PC-3 (cell line): ENCODE measurements around the gene SELL. TPM values are rescaled to one million over a fixed set of nuclear protein-coding genes. Genes with fewer than 3 reads are reported as not detected.
A peak's percentile ranks its signal among the peaks of the same experiment; 100 is the strongest.

Experiments
- ATAC-seq: fragments of 200-7000 bp; cut with Tn5 transposase; 2 replicates; pipeline ENCODE4 v1.9.1; 2020; ENCODE audit warnings: mild to moderate bottlenecking, moderate library complexity
- BruUV-seq: library from RNA; stranded (reverse); fragments of 400-500 nt; replicated peaks from 2 replicates; lab custom pipeline; 2021; lab: Mats Ljungman, UMichigan
- CTCF ChIA-PET: fragments of 300-600 bp; sonication (Branson Sonifier 250); formaldehyde crosslinking; loops from one replicate; lab custom pipeline; 2022; ENCODE audit warnings: antibody characterized with exemption; lab: Charles Lee
- POLR2A ChIA-PET: fragments of 300-600 bp; sonication (Branson Sonifier 250); formaldehyde crosslinking; loops from one replicate; lab custom pipeline; 2022; ENCODE audit warnings: antibody characterized with exemption; ENCODE audit not compliant: unreplicated experiment; lab: Charles Lee
- DNase-seq: peaks from one replicate; pipeline ENCODE4 v3.0.0-alpha.2; 2015
- H2AFZ ChIP-seq: fragments of 300-600 bp; sonication (generic); 2 replicates; pipeline ENCODE4 v1.6.0; 2016; ENCODE audit warnings: antibody characterized with exemption, low read length
- H3F3A ChIP-seq: fragments of 300-600 bp; sonication (generic); one replicate; pipeline ENCODE4 v1.6.0; 2017; ENCODE audit warnings: antibody characterized with exemption, low read length, control low read depth, mild to moderate bottlenecking; ENCODE audit not compliant: unreplicated experiment
- H3K27ac ChIP-seq: fragments of 300-600 bp; sonication (generic); 2 replicates; pipeline ENCODE4 v1.5.1; 2016; ENCODE audit warnings: mild to moderate bottlenecking, low read length
- H3K27me3 ChIP-seq: fragments of 300-600 bp; sonication (generic); 2 replicates; pipeline ENCODE4 v1.6.1; 2016; ENCODE audit warnings: low read length, mixed read lengths
- H3K36me3 ChIP-seq: fragments of 300-600 bp; sonication (generic); 2 replicates; pipeline ENCODE4 v1.6.1; 2016; ENCODE audit warnings: low read depth, mixed run types, low read length, mixed read lengths
- H3K4me1 ChIP-seq: fragments of 300-600 bp; sonication (generic); 2 replicates; pipeline ENCODE4 v1.5.1; 2016; ENCODE audit warnings: low read length; ENCODE audit not compliant: insufficient read depth
- H3K4me2 ChIP-seq: fragments of 300-600 bp; sonication (generic); 2 replicates; pipeline ENCODE4 v1.6.0; 2016; ENCODE audit warnings: low read length
- H3K4me3 ChIP-seq: fragments of 300-600 bp; sonication (generic); 2 replicates; pipeline ENCODE4 v1.5.1; 2016; ENCODE audit warnings: mild to moderate bottlenecking, low read length, mixed read lengths
- H3K79me2 ChIP-seq: fragments of 300-600 bp; sonication (generic); 2 replicates; pipeline ENCODE4 v1.6.1; 2017; ENCODE audit warnings: low read length, mixed read lengths
- H3K9ac ChIP-seq: fragments of 300-600 bp; sonication (generic); 2 replicates; pipeline ENCODE4 v1.6.0; 2016; ENCODE audit warnings: mild to moderate bottlenecking, low read length
- H3K9me2 ChIP-seq: fragments of 300-600 bp; sonication (generic); replicated peaks from 2 replicates; pipeline ENCODE4 v1.6.1; 2016; ENCODE audit warnings: mixed run types, low read length, mixed read lengths
- H3K9me3 ChIP-seq: fragments of 300-600 bp; sonication (generic); 2 replicates; pipeline ENCODE4 v1.6.1; 2016; ENCODE audit warnings: low read length, mixed read lengths
- H4K20me1 ChIP-seq: fragments of 300-600 bp; sonication (generic); 2 replicates; pipeline ENCODE4 v1.6.1; 2016; ENCODE audit warnings: low read length, mixed read lengths
- EZH2 ChIP-seq: fragments of 300-600 bp; sonication (generic); IDR thresholded peaks from one replicate; pipeline ENCODE4 v1.6.1; 2017; ENCODE audit warnings: antibody characterized with exemption, mild to moderate bottlenecking, low read length; ENCODE audit not compliant: unreplicated experiment
- EZH2phosphoT487 ChIP-seq: fragments of 300-600 bp; sonication (generic); IDR thresholded peaks from 2 replicates; pipeline ENCODE4 v1.6.1; 2018; ENCODE audit warnings: mild to moderate bottlenecking, antibody characterized with exemption, low read length, borderline replicate concordance
- intact Hi-C: fragments of 100-400 bp; cut with micrococcal nuclease; formaldehyde crosslinking; loops from 2 replicates; pipeline ENCODE4 v1.9.0; 2023
- total RNA-seq: library from RNA; depleted of rRNA; stranded (reverse); fragments of >200 nt; gene quantifications from 2 replicates; pipeline ENCODE4 v1.2.3, GENCODE V29; 2014
- TF ChIP-seq, protein P1 (sequence below): fragments of 300-600 bp; sonication (generic); conservative IDR thresholded peaks from 2 replicates; pipeline ENCODE4 v1.5.1; 2017; ENCODE audit warnings: antibody characterized with exemption, low read depth, mild to moderate bottlenecking, low read length

The SELL gene
- total RNA-seq, 1 experiment from 2014 or later = 1.2 TPM

- Histone ChIP-seq H3F3A (no peaks in the 10 kb centered on the region), H4K20me1 (no peaks in the 10 kb centered on the region), H3K9me2 (no peaks in the 10 kb centered on the region), H3K79me2 (no peaks in the 10 kb centered on the region), H3K27ac (no peak overlapping the region), H3K4me3 (no peak overlapping the region), H3K4me1 (peaks cover 10% of the 10 kb centered on the region), H3K4me2 (no peak overlapping the region), H3K36me3 (no peaks in the 10 kb centered on the region), H2AFZ (peak overlapping the region; percentile 11; the same call in 1 of the 2 replicates), H3K27me3 (no peaks in the 10 kb centered on the region), H3K9me3 (no peaks in the 10 kb centered on the region), H3K9ac (no peak overlapping the region)
- BruUV-seq = no TSS peak
- POLR2A ChIA-PET = no interaction called here
- CTCF ChIA-PET = interaction anchor here (1.0 kb wide), 1 partner anchor 109 kb away, joined by 5 read pairs; no protein-coding TSS in a partner anchor
- ATAC-seq (no peak), DNase-seq (peak; percentile 12)
- intact Hi-C loops = no loop called here
- TF ChIP-seq, protein P1, sequence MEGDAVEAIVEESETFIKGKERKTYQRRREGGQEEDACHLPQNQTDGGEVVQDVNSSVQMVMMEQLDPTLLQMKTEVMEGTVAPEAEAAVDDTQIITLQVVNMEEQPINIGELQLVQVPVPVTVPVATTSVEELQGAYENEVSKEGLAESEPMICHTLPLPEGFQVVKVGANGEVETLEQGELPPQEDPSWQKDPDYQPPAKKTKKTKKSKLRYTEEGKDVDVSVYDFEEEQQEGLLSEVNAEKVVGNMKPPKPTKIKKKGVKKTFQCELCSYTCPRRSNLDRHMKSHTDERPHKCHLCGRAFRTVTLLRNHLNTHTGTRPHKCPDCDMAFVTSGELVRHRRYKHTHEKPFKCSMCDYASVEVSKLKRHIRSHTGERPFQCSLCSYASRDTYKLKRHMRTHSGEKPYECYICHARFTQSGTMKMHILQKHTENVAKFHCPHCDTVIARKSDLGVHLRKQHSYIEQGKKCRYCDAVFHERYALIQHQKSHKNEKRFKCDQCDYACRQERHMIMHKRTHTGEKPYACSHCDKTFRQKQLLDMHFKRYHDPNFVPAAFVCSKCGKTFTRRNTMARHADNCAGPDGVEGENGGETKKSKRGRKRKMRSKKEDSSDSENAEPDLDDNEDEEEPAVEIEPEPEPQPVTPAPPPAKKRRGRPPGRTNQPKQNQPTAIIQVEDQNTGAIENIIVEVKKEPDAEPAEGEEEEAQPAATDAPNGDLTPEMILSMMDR = peak; percentile 43
- TF ChIP-seq EZH2 = no peak
These were observed 16.9 kb downstream of the SELL start for GRCh38 chr1:169694304-169695075.

GRCh38 chr1:169692756-169693460 lies 18.5 kb downstream of the SELL start:
- TF ChIP-seq EZH2 (no peak), EZH2phosphoT487 (no peak)
- TF ChIP-seq, protein P1 = no peak
- H3K4me2 ChIP-seq = no peak overlapping the region
- BruUV-seq = no TSS peak
- H3K4me1 ChIP-seq = peaks cover 10% of the 10 kb centered on the region
- ATAC-seq (no peak), DNase-seq (no peak)
- H3K9me2 ChIP-seq = no peaks in the 10 kb centered on the region
- H3K9ac ChIP-seq = no peak overlapping the region
- H3K36me3 ChIP-seq = no peaks in the 10 kb centered on the region
- H3K4me3 ChIP-seq = no peak overlapping the region
- H2AFZ ChIP-seq = no peak overlapping the region
- no peak overlapping the region for H3K27ac ChIP-seq
- intact Hi-C loops = no loop called here
- no peaks in the 10 kb centered on the region for H3F3A ChIP-seq
- no peaks in the 10 kb centered on the region for H3K27me3 ChIP-seq
- H3K79me2 ChIP-seq = no peaks in the 10 kb centered on the region
- POLR2A ChIA-PET = no interaction called here
- CTCF ChIA-PET = no interaction called here
- H3K9me3 ChIP-seq = no peaks in the 10 kb centered on the region
- no peaks in the 10 kb centered on the region for H4K20me1 ChIP-seq

DNA sequence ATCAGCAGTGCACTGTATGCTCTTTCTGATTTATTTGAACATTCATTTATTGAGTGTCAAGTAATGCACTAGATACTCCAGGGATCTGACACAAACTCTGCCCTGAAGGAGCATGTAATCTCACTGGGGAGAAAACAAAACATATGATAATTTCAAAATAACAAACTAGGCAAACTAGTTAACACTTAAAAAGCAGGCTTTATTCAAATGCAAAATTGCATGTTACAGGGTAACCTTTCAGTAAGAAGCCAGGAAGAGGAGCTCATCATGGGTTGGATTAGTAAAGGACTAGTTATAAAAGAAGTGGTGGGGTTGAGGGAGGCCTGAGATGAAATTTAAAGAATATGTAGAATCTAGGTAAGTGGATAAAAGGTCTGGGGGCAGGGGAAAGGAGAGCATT lies 20.9 kb downstream of the SELL start:
- Histone ChIP-seq H4K20me1 (no peaks in the 10 kb centered on the region), H3K9ac (no peak overlapping the region), H2AFZ (no peak overlapping the region), H3K27ac (no peak overlapping the region), H3K4me1 (no peaks in the 10 kb centered on the region), H3K27me3 (no peaks in the 10 kb centered on the region), H3F3A (no peaks in the 10 kb centered on the region), H3K4me3 (no peak overlapping the region), H3K36me3 (no peaks in the 10 kb centered on the region), H3K4me2 (no peak overlapping the region), H3K9me3 (no peaks in the 10 kb centered on the region), H3K9me2 (no peaks in the 10 kb centered on the region), H3K79me2 (no peaks in the 10 kb centered on the region)
- TF ChIP-seq EZH2 (no peak), EZH2phosphoT487 (no peak)
- TF ChIP-seq, protein P1 = no peak
- intact Hi-C loops = no loop called here
- POLR2A ChIA-PET = no interaction called here
- ATAC-seq (no peak), DNase-seq (no peak)
- CTCF ChIA-PET = no interaction called here
- no TSS peak for BruUV-seq
